Testis (tissue), 2 donors: ENCODE measurements around the gene C6orf163.

Experiments used
- CTCF ChIP-seq, 3 experiments: fragments of 450-650 bp in 2 of 3; fragments of 200-600 bp in 1 of 3; sonication (generic) in 1 of 3; IDR thresholded peaks; one replicate each; pipeline ENCODE4 v1.5.1; 2016 to 2019; ENCODE audit warnings: antibody characterized with exemption in 3 of 3, mild to moderate bottlenecking in 2 of 3, moderate library complexity in 1 of 3
- POLR2A ChIP-seq: fragments of 450-650 bp; IDR thresholded peaks from one replicate; pipeline ENCODE4 v1.6.1; 2017; ENCODE audit warnings: antibody characterized with exemption, mild to moderate bottlenecking, moderate library complexity

- TF ChIP-seq CTCF (IDR thresholded peaks at IDR 0.05) (no peak), POLR2A (no peak)
These were observed 35.6 kb upstream of the C6orf163 start for GRCh38 chr6:87308970-87309369.
